HG02759 (cell line): Measurements from ENCODE around the gene EIF5.

Experiments used
- ATAC-seq: cut with Tn5 transposase; IDR thresholded peaks from one replicate; pipeline ENCODE4 v1.9.1; 2021; ENCODE audit warnings: mild to moderate bottlenecking, moderate library complexity; ENCODE audit not compliant: unreplicated experiment

EIF5 gene

DNA sequence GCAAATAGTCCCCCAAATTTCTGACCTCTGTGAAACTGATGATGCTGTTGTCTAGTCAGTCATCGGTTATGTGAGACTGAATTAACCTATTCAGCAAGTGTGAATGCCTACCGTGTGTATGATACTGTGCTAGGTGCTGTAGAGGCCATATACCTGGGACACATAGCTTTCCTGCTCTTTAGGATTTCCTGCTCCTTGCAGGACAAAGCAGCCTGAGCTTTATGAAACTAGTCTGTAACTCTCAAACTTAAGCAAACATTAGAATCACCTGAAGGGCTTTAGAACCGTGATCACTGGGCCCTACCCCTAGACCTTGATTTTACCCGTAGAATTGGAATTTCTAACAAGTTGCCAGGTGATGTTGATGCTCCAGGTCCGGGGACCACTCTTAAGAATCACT is 58.1 kb downstream of the EIF5 start:
- no peak for ATAC-seq

GRCh38 chr14:103392572-103392971 is 58.5 kb downstream of the EIF5 start:
- no peak for ATAC-seq

DNA sequence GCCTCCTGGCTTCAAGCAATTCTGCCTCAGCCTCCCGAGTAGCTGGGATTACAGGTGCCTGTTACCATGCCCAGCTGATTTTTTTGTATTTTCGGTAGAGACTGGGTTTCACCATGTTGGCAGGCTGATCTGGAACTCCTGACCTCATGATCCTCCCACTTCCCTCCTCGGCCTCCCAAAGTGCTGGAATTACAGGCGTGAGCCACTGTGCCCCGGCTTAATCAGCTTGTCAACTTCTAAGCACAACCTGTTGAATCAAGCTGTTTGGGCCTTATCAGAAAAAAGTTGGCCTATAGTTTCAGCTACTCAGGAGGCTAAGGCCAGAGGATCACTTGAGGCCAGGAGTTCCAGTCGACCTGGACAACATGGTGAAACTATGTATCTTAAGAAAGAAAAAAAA is 59.0 kb downstream of the EIF5 start:
- ATAC-seq: no peak

DNA sequence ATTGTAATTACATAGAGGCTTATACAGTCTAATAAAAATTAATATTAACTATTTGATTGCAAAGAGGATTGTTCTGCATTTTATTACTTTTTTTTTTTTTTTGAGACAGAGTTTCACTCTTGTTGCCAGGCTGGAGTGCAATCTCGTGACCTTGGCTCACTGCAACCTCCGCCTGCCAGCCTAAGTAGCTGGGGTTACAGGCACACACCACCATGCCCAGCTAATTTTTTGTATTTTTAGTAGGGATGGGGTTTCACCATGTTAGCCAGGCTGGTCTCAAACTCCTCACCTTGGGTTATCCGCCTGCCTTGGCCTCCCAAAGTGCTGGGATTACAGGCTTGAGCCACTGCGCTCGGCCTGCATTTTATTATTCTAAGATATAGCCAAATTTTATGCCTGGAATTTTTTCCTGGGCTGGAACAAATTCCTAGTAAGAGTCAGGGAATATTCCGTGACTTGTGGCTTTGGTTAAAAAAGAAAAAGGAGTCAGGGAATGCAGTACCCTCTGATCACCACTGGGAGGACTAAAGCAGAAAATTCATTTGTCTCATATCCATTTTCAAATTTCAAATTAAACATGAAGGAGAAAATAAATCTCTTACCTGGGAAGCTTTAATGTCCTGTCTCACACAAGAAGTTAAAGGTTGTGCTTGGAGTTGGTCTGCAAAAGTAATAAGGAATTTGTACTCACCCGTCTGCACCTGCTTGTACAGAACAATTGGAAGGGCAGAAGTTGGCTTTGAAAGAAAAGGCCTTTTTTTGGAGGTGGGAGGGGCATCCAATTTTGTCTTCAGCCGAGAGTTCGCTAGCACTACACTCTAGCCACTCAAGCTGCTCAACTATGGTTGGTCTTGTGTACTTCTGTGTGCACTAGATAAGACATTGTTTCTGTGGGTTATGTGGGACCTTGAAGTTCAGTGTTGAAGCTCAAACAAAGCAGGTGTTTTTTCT is 59.9 kb downstream of the EIF5 start:
- no peak for ATAC-seq
